A549 (cell line): Measurements from ENCODE around the gene ADARB1. TPM values are rescaled to one million over a fixed set of nuclear protein-coding genes. Genes with fewer than 3 reads are reported as not detected.

Experiments
- ATAC-seq, 2 experiments: fragments of 200-7000 bp in 1 of 2; fragments of >200 bp in 1 of 2; cut with Nextera tagmentation in 1 of 2; cut with Tn5 transposase in 1 of 2; 3 replicates each; pipeline versions ENCODE4 v1.8.0 to v1.9.1; 2018 to 2020; ENCODE audit warnings: mild to moderate bottlenecking in 1 of 2, moderate library complexity in 1 of 2
- CTCF ChIA-PET: fragments of 300-600 bp; sonication (Branson Sonifier 250); formaldehyde crosslinking; extraction: SDS; loops from one replicate; lab custom pipeline; 2021; ENCODE audit warnings: antibody characterized with exemption, inconsistent platforms; lab: Yijun Ruan, JAX
- POLR2A ChIA-PET: fragments of 350-600 bp; formaldehyde crosslinking; extraction: SDS; loops from one replicate; lab custom pipeline; 2021; ENCODE audit warnings: antibody characterized with exemption, inconsistent platforms; lab: Yijun Ruan, JAX
- DNase-seq, 2 experiments: peaks; one replicate each; pipeline versions ENCODE4 v3.0.0 to v3.0.0-alpha.2; 2011 to 2016; ENCODE audit warnings: low read depth in 1 of 2, low spot score in 1 of 2
- FAIRE-seq: peaks from 2 replicates; lab custom pipeline; 2011; peaks lifted over from hg19 to GRCh38; lab: Jason Lieb, UNC
- H3K27ac ChIP-seq, 2 experiments: fragments of >200 bp; sonication (Bioruptor Twin); formaldehyde crosslinking; 3 replicates each; pipeline ENCODE4 v1.5.1; 2016 to 2017
- H3K4me1 ChIP-seq: fragments of >200 bp; sonication (Bioruptor Twin); formaldehyde crosslinking; 3 replicates; pipeline ENCODE4 v1.6.1; 2016
- H3K4me2 ChIP-seq: fragments of >200 bp; sonication (Bioruptor Twin); formaldehyde crosslinking; 3 replicates; pipeline ENCODE4 v1.6.1; 2016
- H3K4me3 ChIP-seq: fragments of >200 bp; sonication (Bioruptor Twin); formaldehyde crosslinking; 3 replicates; pipeline ENCODE4 v1.5.1; 2016
- H3K9me3 ChIP-seq: fragments of >200 bp; sonication (Bioruptor Twin); formaldehyde crosslinking; 3 replicates; pipeline ENCODE4 v1.6.1; 2016
- CBX2 ChIP-seq: fragments of 200-600 bp; sonication (generic); IDR thresholded peaks from 2 replicates; pipeline ENCODE4 v1.6.1; 2016; ENCODE audit warnings: low read depth, mild to moderate bottlenecking, borderline replicate concordance
- CHD2 ChIP-seq: fragments of 150-350 bp; IDR thresholded peaks from 2 replicates; pipeline ENCODE4 v1.6.1; 2014; ENCODE audit warnings: low read length; ENCODE audit not compliant: partially characterized antibody
- CHD4 ChIP-seq: fragments of 200-600 bp; sonication (generic); IDR thresholded peaks from 2 replicates; pipeline ENCODE4 v1.6.1; 2016; ENCODE audit warnings: antibody characterized with exemption, mild to moderate bottlenecking, borderline replicate concordance
- E2F6 ChIP-seq: IDR thresholded peaks from 2 replicates; pipeline ENCODE4 v1.6.1; 2012; ENCODE audit warnings: low read depth, borderline replicate concordance
- EHMT2 ChIP-seq: fragments of 200-600 bp; sonication (generic); IDR thresholded peaks from 2 replicates; pipeline ENCODE4 v1.6.1; 2016; ENCODE audit warnings: antibody characterized with exemption, low read depth, mild to moderate bottlenecking, moderate library complexity
- ELK1 ChIP-seq: fragments of 150-350 bp; IDR thresholded peaks from 2 replicates; pipeline ENCODE4 v1.6.1; 2014; ENCODE audit warnings: low read depth, mild to moderate bottlenecking, low read length
- EP300 ChIP-seq, 2 experiments: fragments of >200 bp; sonication (Bioruptor Twin); formaldehyde crosslinking; IDR thresholded peaks; 2 replicates in 1 of 2; 3 replicates in 1 of 2; pipeline ENCODE4 v1.6.1; 2016 to 2017
- FOSL2 ChIP-seq, 2 experiments: fragments of 450-650 bp in 1 of 2; fragments of >200 bp in 1 of 2; sonication (Bioruptor Twin) in 1 of 2; formaldehyde crosslinking; IDR thresholded peaks; 2 replicates each; pipeline versions ENCODE4 v1.5.0 to v1.6.1; 2016 to 2020; ENCODE audit warnings: mild to moderate bottlenecking in 1 of 2, moderate library complexity in 1 of 2
- HDAC2 ChIP-seq: fragments of 200-600 bp; sonication (generic); IDR thresholded peaks from 2 replicates; pipeline ENCODE4 v1.6.1; 2016
- HEYL ChIP-seq: fragments of 250-450 bp; sonication (Bioruptor Pico); IDR thresholded peaks from 2 replicates; pipeline ENCODE4 v1.8.0; 2021; ENCODE audit warnings: mild to moderate bottlenecking, moderate library complexity
- HMGXB4 ChIP-seq: fragments of 250-450 bp; sonication (Bioruptor Pico); IDR thresholded peaks from 2 replicates; pipeline ENCODE4 v1.5.0; 2021; ENCODE audit warnings: mild to moderate bottlenecking, moderate library complexity, borderline replicate concordance
- HOXA7 ChIP-seq: fragments of 250-450 bp; sonication (Bioruptor Pico); IDR thresholded peaks from 2 replicates; pipeline ENCODE4 v1.5.0; 2020; ENCODE audit warnings: mild to moderate bottlenecking, moderate library complexity
- HOXB13 ChIP-seq: fragments of 250-450 bp; sonication (Bioruptor Pico); IDR thresholded peaks from 2 replicates; pipeline ENCODE4 v1.5.0; 2020; ENCODE audit warnings: low read depth, mild to moderate bottlenecking, moderate library complexity
- KDM1A ChIP-seq: fragments of 200-600 bp; sonication (generic); IDR thresholded peaks from 2 replicates; pipeline ENCODE4 v1.6.1; 2016; ENCODE audit warnings: low read depth, mild to moderate bottlenecking
- MAX ChIP-seq: IDR thresholded peaks from 2 replicates; pipeline ENCODE4 v1.6.1; 2012
- NPAS2 ChIP-seq: fragments of 250-450 bp; sonication (Bioruptor Pico); IDR thresholded peaks from 2 replicates; pipeline ENCODE4 v1.8.0; 2022; ENCODE audit warnings: mild to moderate bottlenecking, moderate library complexity, borderline replicate concordance
- NR3C1 ChIP-seq: fragments of >200 bp; sonication (Bioruptor Twin); formaldehyde crosslinking; IDR thresholded peaks from 3 replicates; pipeline ENCODE4 v1.6.1; 2017
- PHF8 ChIP-seq: fragments of 200-600 bp; sonication (generic); IDR thresholded peaks from 2 replicates; pipeline ENCODE4 v1.6.1; 2016; ENCODE audit warnings: low read depth, mild to moderate bottlenecking, antibody characterized with exemption, moderate library complexity, borderline replicate concordance
- POLR2A ChIP-seq: IDR thresholded peaks from 2 replicates; pipeline ENCODE4 v1.6.1; 2012; ENCODE audit warnings: mild to moderate bottlenecking, low read length
- POLR2AphosphoS2 ChIP-seq: conservative IDR thresholded peaks from 2 replicates; pipeline ENCODE4 v1.6.1; 2012; ENCODE audit warnings: low read length, improper control_type of control experiment, inconsistent platforms
- RAD21 ChIP-seq, 2 experiments: fragments of >200 bp in 1 of 2; sonication (Bioruptor Twin) in 1 of 2; formaldehyde crosslinking in 1 of 2; IDR thresholded peaks in 1 of 2; conservative IDR thresholded peaks in 1 of 2; 2 replicates in 1 of 2; 3 replicates in 1 of 2; pipeline ENCODE4 v1.6.1; 2012 to 2018; ENCODE audit warnings: inconsistent platforms in 1 of 2
- REST ChIP-seq: fragments of 200-600 bp; sonication (generic); IDR thresholded peaks from 2 replicates; pipeline ENCODE4 v1.6.1; 2016; ENCODE audit warnings: antibody characterized with exemption, mild to moderate bottlenecking, moderate library complexity
- SREBF2 ChIP-seq: fragments of 450-650 bp; IDR thresholded peaks from 2 replicates; pipeline ENCODE4 v1.6.1; 2014; ENCODE audit warnings: mild to moderate bottlenecking, moderate library complexity
- TFCP2L1 ChIP-seq: fragments of 250-450 bp; sonication (Bioruptor Pico); IDR thresholded peaks from 2 replicates; pipeline ENCODE4 v1.5.0; 2021; ENCODE audit warnings: mild to moderate bottlenecking
- USF2 ChIP-seq: fragments of 450-650 bp; IDR thresholded peaks from 2 replicates; pipeline ENCODE4 v1.6.1; 2014; ENCODE audit warnings: antibody characterized with exemption
- ZFP36 ChIP-seq: fragments of 450-650 bp; IDR thresholded peaks from 2 replicates; pipeline ENCODE4 v1.6.1; 2014; ENCODE audit warnings: borderline replicate concordance; ENCODE audit not compliant: partially characterized antibody
- ZSCAN20 ChIP-seq: fragments of 250-450 bp; sonication (Bioruptor Pico); IDR thresholded peaks from 2 replicates; pipeline ENCODE4 v1.8.0; 2022; ENCODE audit warnings: mild to moderate bottlenecking, moderate library complexity
- WGBS: methylation state at CpG from one replicate; pipeline ENCODE4 v1.1.6; 2017; ENCODE audit errors: missing lambda C conversion rate; 5-methylcytosine and 5-hydroxymethylcytosine counted together
- polyA plus RNA-seq, 4 experiments: library from polyadenylated mRNA; depleted of rRNA in 3 of 4; stranded (reverse); fragments of >200 nt; fragmentation: RNase III in 1 of 4; extraction: RNeasy Plus Mini Kit Qiagen cat#74134 plus additional on column Dnase treatment in 1 of 4; gene quantifications; 2 replicates in 3 of 4; 3 replicates in 1 of 4; pipeline ENCODE4 v1.2.3, GENCODE V29; 2011 to 2017

Gene ADARB1
- polyA plus RNA-seq, 2 of the 4 experiments (the other 2 are of a cell fraction), result 3.2 to 5.7 TPM

- POLR2A ChIA-PET, result no interaction called here
- TF ChIP-seq NPAS2 (CRISPR knock-in tag), result no peak
- no peak for TF ChIP-seq EP300 (IDR thresholded peaks at IDR 0.05)
- no peak for TF ChIP-seq HEYL (CRISPR knock-in tag)
- TF ChIP-seq HDAC2, result no peak
- TF ChIP-seq E2F6, result no peak
- TF ChIP-seq HOXA7 (CRISPR knock-in tag), result no peak
- TF ChIP-seq PHF8, result no peak
- no peak for TF ChIP-seq HOXB13 (CRISPR knock-in tag)
- no peak for TF ChIP-seq MAX
- TF ChIP-seq CHD2, result no peak
- TF ChIP-seq ZSCAN20 (CRISPR knock-in tag), result no peak
- no peak for TF ChIP-seq EHMT2
- no peak for TF ChIP-seq SREBF2
- no peak for TF ChIP-seq REST
- TF ChIP-seq CBX2, result no peak
- TF ChIP-seq, all 56 proteins: peak for 0
- no peak overlapping the region for H3K27ac ChIP-seq
- H3K4me3 ChIP-seq, result no peak overlapping the region
- FAIRE-seq (no peak), DNase-seq (no peak), ATAC-seq (peak in 1 of 2 experiments; percentile 47; a peak in 2 of 6 replicates)
- peaks cover 19% of the 10 kb centered on the region; the same call in 2 of the 3 replicates for H3K4me1 ChIP-seq
- no peaks in the 10 kb centered on the region for H3K9me3 ChIP-seq
- CTCF ChIA-PET, result interaction anchor here (1.4 kb wide), 1 partner anchor 22 kb away, joined by 3 read pairs; no protein-coding TSS in a partner anchor
- H3K4me2 ChIP-seq, result peak overlapping the region; percentile 14; the same call in 1 of the 3 replicates
- 24% methylated on average over 3 of the region's 3 CpGs for WGBS
Observed at GRCh38 chr21:45104560-45104959, 30.2 kb downstream of the ADARB1 start.

GRCh38 chr21:45105906-45106485, 31.6 kb downstream of the ADARB1 start:
- FAIRE-seq, result no peak
- ATAC-seq, result no peak
- TF ChIP-seq POLR2AphosphoS2, result no peak
- no peak for TF ChIP-seq NPAS2 (CRISPR knock-in tag)
- no peak for TF ChIP-seq POLR2A
- no peak for TF ChIP-seq ELK1
- TF ChIP-seq RAD21 (conservative IDR thresholded peaks at IDR 0.05 in 1 of 2, IDR thresholded peaks at IDR 0.05 in 1 of 2), result no peak
- TF ChIP-seq HMGXB4 (CRISPR knock-in tag), result no peak
- no peak for TF ChIP-seq FOSL2 (IDR thresholded peaks at IDR 0.05)
- no peak for TF ChIP-seq FOSL2 (CRISPR knock-in tag; IDR thresholded peaks at IDR 0.05)
- no peak for TF ChIP-seq NR3C1
- no peak for TF ChIP-seq CHD4
- no peak for TF ChIP-seq HEYL (CRISPR knock-in tag)
- TF ChIP-seq MAX, result no peak
- TF ChIP-seq TFCP2L1 (CRISPR knock-in tag), result no peak
- TF ChIP-seq USF2, result no peak
- TF ChIP-seq KDM1A, result no peak
- no peak for TF ChIP-seq ZFP36
- TF ChIP-seq SREBF2, result no peak
- Histone ChIP-seq H3K9me3 (no peaks in the 10 kb centered on the region), H3K27ac (no peak overlapping the region), H3K4me3 (no peak overlapping the region), H3K4me1 (peaks cover 19% of the 10 kb centered on the region; the same call in 2 of the 3 replicates), H3K4me2 (no peak overlapping the region)
- CTCF ChIA-PET, result interaction anchor here (0.8 to 2.6 kb wide), 5 partner anchors 21 to 156 kb away, joined by 3 to 17 read pairs (median 3); no protein-coding TSS in a partner anchor
- DNase-seq, result no peak
- 74% methylated on average over 7 of the region's 7 CpGs for WGBS
- POLR2A ChIA-PET, result no interaction called here
